Stomach (tissue), 9 donors: Measurements from ENCODE around the gene PRKCQ. TPM values are rescaled to one million over a fixed set of nuclear protein-coding genes. Genes with fewer than 3 reads are reported as not detected.
A peak's percentile ranks its signal among the peaks of the same experiment; 100 is the strongest.

ENCODE experiments used
- DNase-seq, 2 donors: peaks; one replicate each; pipeline versions ENCODE4 v3.0.0 to v3.0.0-alpha.2; 2013 to 2019
- H3K27ac ChIP-seq, 5 donors: fragments of 200-600 bp in 4 of 5; sonication (generic) in 4 of 5; one replicate each; pipeline ENCODE4 v1.5.1; 2013 to 2019; ENCODE audit warnings: mild to moderate bottlenecking in 1 of 5, moderate library complexity in 1 of 5
- H3K27me3 ChIP-seq, 3 donors: fragments of 200-600 bp; sonication (generic); one replicate each; pipeline ENCODE4 v1.5.1; 2017 to 2019; ENCODE audit warnings: mixed run types in 1 of 3
- H3K36me3 ChIP-seq, 4 donors: fragments of 200-600 bp; sonication (generic); 1 replicate in 3 of 4; 2 replicates in 1 of 4; pipeline ENCODE4 v1.5.1; 2016 to 2019
- H3K4me1 ChIP-seq, 4 donors: fragments of 200-600 bp; sonication (generic); one replicate each; pipeline ENCODE4 v1.5.1; 2016 to 2019
- H3K4me3 ChIP-seq, 4 donors: fragments of 200-600 bp; sonication (generic) in 3 of 4; one replicate each; pipeline ENCODE4 v1.5.1; 2016 to 2019; ENCODE audit warnings: mild to moderate bottlenecking in 1 of 4
- H3K9me3 ChIP-seq, 4 donors: fragments of 200-600 bp; sonication (generic); one replicate each; pipeline ENCODE4 v1.5.1; 2016 to 2019
- EP300 ChIP-seq: sonication (generic); formaldehyde crosslinking; IDR thresholded peaks from one replicate; pipeline ENCODE4 v1.6.1; 2017; ENCODE audit warnings: antibody characterized with exemption
- POLR2A ChIP-seq, 4 donors: fragments of 450-650 bp; IDR thresholded peaks; one replicate each; pipeline ENCODE4 v1.6.1; 2016; ENCODE audit warnings: antibody characterized with exemption in 4 of 4, control low read depth in 2 of 4, mild to moderate bottlenecking in 1 of 4, moderate library complexity in 1 of 4
- POLR2AphosphoS5 ChIP-seq, 3 donors: sonication (generic); formaldehyde crosslinking; IDR thresholded peaks; one replicate each; pipeline ENCODE4 v1.6.1; 2016; ENCODE audit warnings: antibody characterized with exemption in 3 of 3
- WGBS, 5 donors: extraction: QIAGEN DNeasy Blood & Tissue Kit in 3 of 5; methylation state at CpG; one replicate each; pipeline versions ENCODE4 v1.1.5 to v1.1.7; 2013 to 2018; 5-methylcytosine and 5-hydroxymethylcytosine counted together
- intact Hi-C: fragments of 100-400 bp; cut with DNase I; formaldehyde crosslinking; loops from one replicate; pipeline ENCODE4 v1.15.1; 2023; ENCODE audit warnings: low total_unique reads
- polyA plus RNA-seq, 3 donors: library from polyadenylated mRNA; stranded (reverse); fragments of 200-250 nt; gene quantifications; one replicate each; pipeline ENCODE4 v1.2.3, GENCODE V29; 2013
- total RNA-seq, 5 donors: library from RNA; depleted of rRNA; stranded (reverse); fragments of >200 nt; gene quantifications; one replicate each; pipeline versions ENCODE4 v1.1.0 to v1.2.3, GENCODE V29; 2014 to 2016
- TF ChIP-seq, protein P1 (sequence below), 7 experiments: fragments of 450-650 bp in 4 of 7; fragments of 200-600 bp in 3 of 7; sonication (generic) in 3 of 7; IDR thresholded peaks; one replicate each; pipeline ENCODE4 v1.5.1; 2016 to 2019; ENCODE audit warnings: antibody characterized with exemption in 7 of 7, control low read depth in 2 of 7, mild to moderate bottlenecking in 1 of 7
- donor health status: healthy with polysubstance abuse.
- donor health status: Bipolar disorder and iron deficiency.
- donor health status: healthy.

PRKCQ gene
- total and polyA plus RNA-seq, 8 donors = 0.25 to 5.1 (median 0.63) TPM; not detected in 1

DNA sequence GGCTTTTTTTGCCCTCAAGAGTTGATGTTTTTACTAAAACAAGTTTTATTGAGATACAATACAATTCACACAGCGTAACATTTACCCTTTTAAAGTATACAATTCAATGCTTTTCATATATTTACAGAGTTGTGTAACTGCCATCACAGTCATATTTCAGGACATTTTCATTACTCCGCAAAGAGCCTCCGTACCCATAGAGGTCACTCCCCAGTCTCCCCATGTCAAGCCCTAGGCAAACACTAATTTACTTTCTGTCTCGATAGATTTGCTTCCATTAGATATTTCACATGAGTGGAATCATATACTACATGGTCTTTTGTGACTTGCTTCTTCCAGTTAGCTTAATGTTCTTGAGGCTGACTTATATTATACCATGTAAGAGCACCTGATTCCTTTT lies 183.8 kb downstream of the PRKCQ start:
- Histone ChIP-seq H3K27me3 (no peaks in the 10 kb centered on the region), H3K4me3 (no peak overlapping the region), H3K9me3 (peaks cover 0 to 2% (median under 1%) of the 10 kb centered on the region in 4 donors), H3K4me1 (peaks cover 0 to 13% (median 8%) of the 10 kb centered on the region in 4 donors), H3K27ac (peak overlapping the region in 2 of 5 donors; percentile 18 to 64), H3K36me3 (no peaks in the 10 kb centered on the region)
- TF ChIP-seq POLR2A (IDR thresholded peaks at IDR 0.05) (no peak), POLR2AphosphoS5 (IDR thresholded peaks at IDR 0.05) (no peak), EP300 (no peak)
- TF ChIP-seq, protein P1, sequence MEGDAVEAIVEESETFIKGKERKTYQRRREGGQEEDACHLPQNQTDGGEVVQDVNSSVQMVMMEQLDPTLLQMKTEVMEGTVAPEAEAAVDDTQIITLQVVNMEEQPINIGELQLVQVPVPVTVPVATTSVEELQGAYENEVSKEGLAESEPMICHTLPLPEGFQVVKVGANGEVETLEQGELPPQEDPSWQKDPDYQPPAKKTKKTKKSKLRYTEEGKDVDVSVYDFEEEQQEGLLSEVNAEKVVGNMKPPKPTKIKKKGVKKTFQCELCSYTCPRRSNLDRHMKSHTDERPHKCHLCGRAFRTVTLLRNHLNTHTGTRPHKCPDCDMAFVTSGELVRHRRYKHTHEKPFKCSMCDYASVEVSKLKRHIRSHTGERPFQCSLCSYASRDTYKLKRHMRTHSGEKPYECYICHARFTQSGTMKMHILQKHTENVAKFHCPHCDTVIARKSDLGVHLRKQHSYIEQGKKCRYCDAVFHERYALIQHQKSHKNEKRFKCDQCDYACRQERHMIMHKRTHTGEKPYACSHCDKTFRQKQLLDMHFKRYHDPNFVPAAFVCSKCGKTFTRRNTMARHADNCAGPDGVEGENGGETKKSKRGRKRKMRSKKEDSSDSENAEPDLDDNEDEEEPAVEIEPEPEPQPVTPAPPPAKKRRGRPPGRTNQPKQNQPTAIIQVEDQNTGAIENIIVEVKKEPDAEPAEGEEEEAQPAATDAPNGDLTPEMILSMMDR (IDR thresholded peaks at IDR 0.05) = no peak
- WGBS, 5 donors = 90 to 95% (median 93%) methylated on average over 4 of the region's 4 CpGs
- no peak for DNase-seq
- intact Hi-C loops = loop anchor here (10.0 kb wide), 1 partner anchor 191 kb away; the partner anchor contains the start of gene PFKFB3

GRCh38 chr10:6395606-6396005 lies 184.5 kb downstream of the PRKCQ start:
- Histone ChIP-seq H3K36me3 (no peaks in the 10 kb centered on the region), H3K4me1 (peaks cover 0 to 10% (median 4%) of the 10 kb centered on the region in 4 donors), H3K27ac (peak overlapping the region in 2 of 5 donors; percentile 18 to 64), H3K27me3 (no peaks in the 10 kb centered on the region), H3K9me3 (peaks cover 0 to 8% (median 4%) of the 10 kb centered on the region in 4 donors), H3K4me3 (no peak overlapping the region)
- WGBS, 5 donors = 84 to 94% (median 91%) methylated on average over 8 of the region's 8 CpGs
- intact Hi-C loops = loop anchor here (10.0 kb wide), 1 partner anchor 191 kb away; the partner anchor contains the start of gene PFKFB3
- TF ChIP-seq POLR2A (IDR thresholded peaks at IDR 0.05) = no peak
- DNase-seq = no peak

DNA sequence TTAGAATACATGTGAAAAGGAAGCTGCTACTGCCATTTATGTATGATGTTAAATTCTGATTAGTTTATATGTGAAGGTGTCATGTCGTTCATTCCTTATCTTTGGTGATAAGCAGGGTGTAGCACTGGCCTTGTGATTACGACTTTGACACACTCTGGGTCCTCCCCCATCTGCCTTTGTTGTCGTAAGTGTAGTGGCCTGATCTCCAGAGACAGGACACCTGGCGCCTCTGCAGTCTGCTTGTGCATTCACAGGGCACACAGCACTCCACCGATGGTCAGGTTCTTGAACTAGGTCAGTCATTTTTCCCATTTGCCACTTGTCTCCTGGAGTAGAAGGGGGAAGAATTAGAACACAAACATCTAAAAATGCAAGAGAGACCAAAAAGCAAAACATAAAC lies 186.0 kb downstream of the PRKCQ start:
- H3K4me3 ChIP-seq = no peak overlapping the region
- H3K9me3 ChIP-seq = peaks cover 4 to 24% (median 17%) of the 10 kb centered on the region in 4 donors
- H3K27me3 ChIP-seq = no peaks in the 10 kb centered on the region
- intact Hi-C loops = loop anchor here (10.0 kb wide), 1 partner anchor 189 kb away; the partner anchor contains the start of gene PFKFB3
- no peak for DNase-seq
- no peak overlapping the region for H3K27ac ChIP-seq
- no peaks in the 10 kb centered on the region for H3K36me3 ChIP-seq
- WGBS, 5 donors = 34 to 48% (median 44%) methylated on average over 5 of the region's 5 CpGs
- H3K4me1 ChIP-seq = peaks cover 0 to 4% (median 1%) of the 10 kb centered on the region in 4 donors
- no peak for TF ChIP-seq EP300
- no peak for TF ChIP-seq POLR2A (IDR thresholded peaks at IDR 0.05)
- TF ChIP-seq, protein P1 (IDR thresholded peaks at IDR 0.05) = no peak
- no peak for TF ChIP-seq POLR2AphosphoS5 (IDR thresholded peaks at IDR 0.05)

- no peak for TF ChIP-seq POLR2A (IDR thresholded peaks at IDR 0.05)
- TF ChIP-seq POLR2AphosphoS5 (IDR thresholded peaks at IDR 0.05) = no peak
- no peak for TF ChIP-seq EP300
- TF ChIP-seq, protein P1 (IDR thresholded peaks at IDR 0.05) = no peak
- H3K27me3 ChIP-seq = no peaks in the 10 kb centered on the region
- no peak overlapping the region for H3K4me3 ChIP-seq
- no peaks in the 10 kb centered on the region for H3K36me3 ChIP-seq
- no peak for DNase-seq
- 79 to 91% (median 89%) methylated on average over 2 of the region's 2 CpGs for WGBS, 5 donors
- intact Hi-C loops = loop anchor here (10.0 kb wide), 1 partner anchor 188 kb away; the partner anchor contains the start of gene PFKFB3
- H3K4me1 ChIP-seq = no peaks in the 10 kb centered on the region
- H3K9me3 ChIP-seq = peaks cover 4 to 29% (median 21%) of the 10 kb centered on the region in 4 donors
- no peak overlapping the region for H3K27ac ChIP-seq
Measured at GRCh38 chr10:6393168-6393567, 186.9 kb downstream of the PRKCQ start.

DNA sequence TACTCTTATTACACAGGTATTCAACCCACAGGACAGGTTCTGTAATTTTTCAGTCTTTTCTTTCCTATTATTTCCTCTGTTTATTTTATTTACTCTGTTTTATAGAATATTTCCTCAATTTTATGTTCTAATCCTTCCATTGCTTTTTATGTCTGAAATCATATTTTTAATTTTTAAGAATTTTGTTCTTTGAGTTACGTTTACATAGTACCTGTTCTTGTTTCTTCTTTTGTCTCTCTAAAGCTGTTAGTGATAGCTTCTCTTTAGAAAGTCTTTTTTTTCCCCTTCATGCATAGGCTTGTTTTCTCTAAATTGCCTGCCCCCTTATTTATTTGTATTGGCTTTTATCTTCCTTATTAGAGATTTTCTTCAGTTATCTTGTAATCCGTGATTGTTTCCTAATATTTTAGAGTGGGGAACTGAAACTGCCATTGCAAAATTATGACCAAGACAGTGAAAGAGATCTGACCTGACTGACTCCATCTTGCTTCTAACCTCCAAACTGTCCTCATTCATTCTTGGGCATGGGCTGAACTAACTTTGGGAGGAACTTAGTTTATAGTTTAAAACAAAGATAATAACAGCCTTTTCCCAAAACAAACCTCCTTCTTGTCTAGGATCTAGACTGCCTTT lies 189.7 kb downstream of the PRKCQ start:
- TF ChIP-seq, protein P1 (IDR thresholded peaks at IDR 0.05) = no peak
- TF ChIP-seq EP300 (no peak), POLR2AphosphoS5 (IDR thresholded peaks at IDR 0.05) (no peak), POLR2A (IDR thresholded peaks at IDR 0.05) (no peak)
- no peaks in the 10 kb centered on the region for H3K36me3 ChIP-seq
- H3K4me3 ChIP-seq = no peak overlapping the region
- no peak overlapping the region for H3K27ac ChIP-seq
- no peaks in the 10 kb centered on the region for H3K4me1 ChIP-seq
- intact Hi-C loops = loop anchor here (10.0 kb wide), 1 partner anchor 186 kb away; the partner anchor contains the start of gene PFKFB3
- peaks cover 4 to 29% (median 21%) of the 10 kb centered on the region in 4 donors for H3K9me3 ChIP-seq
- no peaks in the 10 kb centered on the region for H3K27me3 ChIP-seq
- no peak for DNase-seq
- 88 to 93% (median 92%) methylated on average over 2 of the region's 2 CpGs for WGBS, 5 donors
